Thyroid gland (tissue), 4 donors: ENCODE measurements around the gene S100A3.

Experiments
- CTCF ChIP-seq, 6 experiments: fragments of 200-600 bp in 3 of 6; fragments of 450-650 bp in 3 of 6; sonication (generic) in 3 of 6; IDR thresholded peaks; one replicate each; pipeline ENCODE4 v1.5.1; 2016 to 2019; ENCODE audit warnings: antibody characterized with exemption in 6 of 6, mild to moderate bottlenecking in 2 of 6, inconsistent platforms in 1 of 6, moderate library complexity in 1 of 6
- POLR2A ChIP-seq, 2 donors: fragments of 450-650 bp; IDR thresholded peaks; one replicate each; pipeline ENCODE4 v1.6.1; 2017; ENCODE audit warnings: antibody characterized with exemption in 2 of 2, mild to moderate bottlenecking in 2 of 2, moderate library complexity in 1 of 2

- TF ChIP-seq CTCF (IDR thresholded peaks at IDR 0.05): no peak
- TF ChIP-seq POLR2A (IDR thresholded peaks at IDR 0.05): no peak
Measured at GRCh38 chr1:153547560-153548551, 1.2 kb downstream of the S100A3 start.
